ENCODE data around the gene THSD4.

THSD4 gene

DNA sequence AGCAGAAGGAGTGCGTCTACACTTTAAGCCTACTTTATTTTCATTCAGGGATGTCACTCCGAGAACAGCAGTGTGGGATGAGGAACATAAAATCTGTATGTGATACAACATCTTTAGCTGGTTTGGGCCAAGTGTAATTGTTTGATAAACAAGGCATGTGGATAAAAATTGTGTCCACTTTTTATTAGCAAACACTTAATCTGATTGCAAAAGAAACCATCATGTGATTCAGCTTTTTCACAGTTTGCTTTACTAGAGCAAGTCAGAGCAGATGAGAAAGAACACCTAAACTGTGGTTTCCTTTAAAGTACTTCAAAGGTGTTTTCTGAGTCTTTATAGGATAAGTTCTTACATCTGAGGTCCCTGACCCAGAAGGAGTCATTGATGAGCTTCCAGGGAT, 237.9 kb downstream of the THSD4 start:
- no peak for TF ChIP-seq CTCF (IDR thresholded peaks at IDR 0.05)

- no peak for TF ChIP-seq CTCF (IDR thresholded peaks at IDR 0.05)
These were observed 240.0 kb downstream of the THSD4 start for GRCh38 chr15:71355268-71355667.

- no peak for TF ChIP-seq CTCF (IDR thresholded peaks at IDR 0.05)
These were observed 242.1 kb downstream of the THSD4 start for GRCh38 chr15:71357321-71357732.

DNA sequence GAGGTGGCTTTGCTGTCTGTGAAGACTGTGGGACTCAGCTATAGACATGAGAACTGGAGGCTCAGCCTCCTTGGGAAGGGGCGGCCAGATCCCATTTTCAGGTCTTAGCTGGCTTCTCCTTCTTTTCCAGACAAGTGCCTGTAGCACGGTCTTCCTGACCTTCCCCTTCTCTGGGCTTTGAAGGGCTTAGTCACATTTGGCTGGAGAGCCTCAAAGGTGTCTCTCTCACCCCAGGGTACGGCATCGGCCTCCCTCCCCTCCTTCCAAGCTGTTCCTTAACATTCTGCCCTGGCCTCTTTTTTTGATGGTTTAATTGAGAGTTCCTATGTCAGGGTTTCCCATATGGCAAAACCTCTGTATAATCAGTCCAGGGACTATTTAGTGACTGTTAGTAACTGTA, 242.7 kb downstream of the THSD4 start:
- TF ChIP-seq CTCF (IDR thresholded peaks at IDR 0.05): no peak

- TF ChIP-seq CTCF (IDR thresholded peaks at IDR 0.05): no peak
These were observed 244.0 kb downstream of the THSD4 start for GRCh38 chr15:71359246-71359645.

GRCh38 chr15:71362556-71362955, 247.3 kb downstream of the THSD4 start:
- TF ChIP-seq CTCF (IDR thresholded peaks at IDR 0.05): no peak

DNA sequence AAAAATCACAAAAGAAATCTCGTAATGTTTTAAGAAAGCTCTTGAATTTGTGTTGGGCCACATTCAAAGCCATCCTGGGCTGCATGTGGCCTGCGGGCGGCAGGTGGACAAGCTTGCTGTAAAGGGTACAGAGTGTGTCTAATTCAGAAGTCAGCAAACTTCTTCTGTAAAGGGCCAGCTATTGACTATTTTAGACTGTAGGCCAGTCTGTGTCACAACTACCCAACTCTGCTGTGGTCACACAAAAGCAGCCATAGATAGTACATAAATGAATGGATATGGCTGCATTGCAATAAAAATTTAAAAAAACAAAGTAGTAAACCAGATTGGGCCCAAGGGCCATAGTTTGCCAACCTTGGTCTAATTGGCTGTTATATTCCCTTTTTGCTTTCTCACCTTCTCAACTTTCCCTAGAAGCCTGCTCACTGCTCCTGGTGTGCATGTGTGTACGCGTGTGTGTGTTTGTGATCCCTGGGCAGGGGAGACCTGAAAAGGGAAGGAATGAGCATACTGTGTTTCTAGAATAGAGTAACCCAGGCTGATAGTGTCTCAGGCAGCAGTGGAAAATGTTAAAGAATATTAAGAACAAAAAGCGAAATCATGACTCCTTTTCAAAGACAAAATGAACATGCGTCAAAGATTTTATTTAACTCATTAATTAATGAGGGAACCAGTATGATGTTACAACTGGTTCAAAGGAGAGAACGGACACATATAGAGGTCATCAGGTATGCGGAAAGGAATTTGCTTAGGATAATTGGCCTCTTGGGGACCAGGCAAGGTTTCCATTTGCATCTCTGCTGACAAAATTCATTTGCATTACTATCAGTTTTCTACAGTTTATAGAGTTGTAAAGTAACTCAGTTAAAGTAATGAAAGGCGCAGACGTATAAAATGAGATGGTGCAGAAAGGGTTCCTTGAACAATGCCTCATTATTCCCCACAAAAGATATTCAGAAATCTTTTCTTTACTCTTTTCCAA, 248.0 kb downstream of the THSD4 start:
- no peak for TF ChIP-seq CTCF (IDR thresholded peaks at IDR 0.05)

Measured in LNCAP (cell line).